Choroid plexus epithelial cell (primary cell): ENCODE results near the gene TWNK.

ENCODE experiments used
- DNase-seq: peaks from one replicate; pipeline ENCODE4 v3.0.0-alpha.2; 2010; ENCODE audit warnings: low read depth
- H3K4me3 ChIP-seq: 2 replicates; pipeline ENCODE4 v1.5.1; 2011; ENCODE audit warnings: low read depth, mild to moderate bottlenecking, control low read depth, low read length, moderate library complexity
- TF ChIP-seq, protein P1 (sequence below): conservative IDR thresholded peaks from 2 replicates; pipeline ENCODE4 v1.5.1; 2011; ENCODE audit warnings: low read depth, mild to moderate bottlenecking, control low read depth, inconsistent platforms, low read length, moderate library complexity

TWNK gene

DNA sequence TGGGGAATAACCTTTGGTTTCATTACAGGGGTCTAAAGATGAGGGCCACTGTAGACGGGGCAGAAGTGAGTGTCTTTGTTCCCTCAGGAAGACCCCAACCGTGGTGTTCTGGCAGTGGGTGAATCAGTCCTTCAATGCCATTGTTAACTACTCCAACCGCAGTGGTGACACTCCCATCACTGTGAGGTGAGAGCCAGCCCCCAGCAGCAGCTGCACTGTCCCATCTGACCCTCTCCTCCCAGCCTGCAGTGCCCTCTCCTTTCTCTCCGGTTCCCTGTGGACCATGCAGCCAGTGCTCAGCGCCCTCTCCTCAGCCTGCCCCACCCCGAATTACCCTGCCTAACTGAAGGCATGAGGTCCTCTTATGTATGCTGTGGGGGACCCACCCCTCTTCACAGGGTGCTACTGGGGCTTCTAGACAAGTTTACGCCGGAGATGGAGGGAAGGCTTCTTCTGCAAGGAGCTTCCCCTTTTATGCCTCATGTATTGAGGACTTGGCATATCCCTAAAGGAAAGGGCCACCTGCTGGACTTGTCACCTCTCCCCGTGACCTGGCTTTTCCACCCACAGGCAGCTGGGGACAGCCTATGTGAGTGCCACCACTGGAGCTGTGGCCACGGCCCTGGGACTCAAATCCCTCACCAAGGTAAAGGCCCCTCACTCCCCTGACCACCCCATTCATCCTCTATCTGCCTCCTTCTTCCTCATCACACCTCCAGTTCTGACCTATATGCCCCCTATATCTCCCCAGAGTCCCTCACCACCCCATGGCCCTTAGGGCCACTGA lies 48.8 kb downstream of the TWNK start:
- TF ChIP-seq, protein P1, sequence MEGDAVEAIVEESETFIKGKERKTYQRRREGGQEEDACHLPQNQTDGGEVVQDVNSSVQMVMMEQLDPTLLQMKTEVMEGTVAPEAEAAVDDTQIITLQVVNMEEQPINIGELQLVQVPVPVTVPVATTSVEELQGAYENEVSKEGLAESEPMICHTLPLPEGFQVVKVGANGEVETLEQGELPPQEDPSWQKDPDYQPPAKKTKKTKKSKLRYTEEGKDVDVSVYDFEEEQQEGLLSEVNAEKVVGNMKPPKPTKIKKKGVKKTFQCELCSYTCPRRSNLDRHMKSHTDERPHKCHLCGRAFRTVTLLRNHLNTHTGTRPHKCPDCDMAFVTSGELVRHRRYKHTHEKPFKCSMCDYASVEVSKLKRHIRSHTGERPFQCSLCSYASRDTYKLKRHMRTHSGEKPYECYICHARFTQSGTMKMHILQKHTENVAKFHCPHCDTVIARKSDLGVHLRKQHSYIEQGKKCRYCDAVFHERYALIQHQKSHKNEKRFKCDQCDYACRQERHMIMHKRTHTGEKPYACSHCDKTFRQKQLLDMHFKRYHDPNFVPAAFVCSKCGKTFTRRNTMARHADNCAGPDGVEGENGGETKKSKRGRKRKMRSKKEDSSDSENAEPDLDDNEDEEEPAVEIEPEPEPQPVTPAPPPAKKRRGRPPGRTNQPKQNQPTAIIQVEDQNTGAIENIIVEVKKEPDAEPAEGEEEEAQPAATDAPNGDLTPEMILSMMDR: no peak
- H3K4me3 ChIP-seq: no peak overlapping the region
- DNase-seq: no peak

DNA sequence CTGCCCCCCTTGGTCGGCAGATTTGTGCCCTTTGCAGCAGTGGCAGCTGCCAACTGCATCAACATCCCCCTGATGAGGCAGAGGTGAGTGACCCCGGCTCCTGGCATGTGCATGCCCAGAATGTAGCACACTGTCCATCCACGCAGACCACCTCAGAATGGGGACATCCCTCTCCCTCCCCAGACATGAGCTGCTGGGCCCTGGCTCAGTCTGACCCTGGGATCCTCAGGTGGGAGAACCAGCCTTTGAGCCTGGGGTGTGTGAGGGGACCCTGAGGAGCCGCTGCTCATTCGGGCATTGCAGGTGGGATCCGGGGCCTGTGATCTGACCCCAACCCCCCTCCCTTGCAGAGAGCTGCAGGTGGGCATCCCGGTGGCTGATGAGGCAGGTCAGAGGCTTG lies 49.4 kb downstream of the TWNK start:
- TF ChIP-seq, protein P1: no peak
- DNase-seq: no peak
- H3K4me3 ChIP-seq: no peak overlapping the region

DNA sequence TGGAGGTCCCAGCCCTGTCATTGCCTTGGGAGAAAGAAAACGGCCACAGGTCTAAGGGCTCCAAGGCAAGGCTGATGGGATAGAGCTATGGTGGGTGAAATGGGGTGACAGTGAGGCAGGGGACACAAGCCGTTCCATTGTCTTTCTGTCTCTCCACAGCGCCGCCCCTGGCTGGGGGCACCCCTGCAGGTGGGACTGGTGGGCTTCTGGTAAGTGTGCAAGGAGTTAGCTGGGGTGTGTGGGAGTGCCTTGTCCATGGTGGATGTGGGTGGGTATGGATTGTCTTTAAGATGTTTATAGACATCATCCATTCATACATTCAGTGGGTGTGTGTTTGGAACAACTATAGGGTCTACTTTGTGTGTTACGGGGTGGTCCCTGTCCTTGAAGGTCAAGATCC lies 51.1 kb downstream of the TWNK start:
- no peak overlapping the region for H3K4me3 ChIP-seq
- TF ChIP-seq, protein P1: peak; percentile 14
- DNase-seq: no peak

DNA sequence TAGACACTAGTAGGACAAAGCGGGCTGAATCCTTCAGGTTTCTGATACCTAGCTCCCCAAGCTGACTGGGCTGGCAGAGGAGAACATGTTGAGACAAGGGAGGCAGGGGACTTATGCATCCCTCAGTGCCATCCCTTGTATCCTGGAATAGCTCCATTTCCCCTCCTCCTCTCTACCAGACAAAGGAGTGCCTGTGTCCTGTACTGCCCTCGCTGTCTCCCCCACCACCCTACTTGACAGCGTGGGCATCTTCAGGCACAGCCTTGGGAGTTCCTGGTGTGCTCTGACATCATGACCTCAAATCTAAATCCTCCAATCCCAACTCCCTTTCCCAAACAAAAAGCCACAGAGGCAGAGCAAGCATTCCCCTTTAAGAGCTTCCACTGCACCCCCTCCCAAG lies 52.7 kb downstream of the TWNK start:
- TF ChIP-seq, protein P1: no peak
- DNase-seq: no peak
- no peak overlapping the region for H3K4me3 ChIP-seq

DNA sequence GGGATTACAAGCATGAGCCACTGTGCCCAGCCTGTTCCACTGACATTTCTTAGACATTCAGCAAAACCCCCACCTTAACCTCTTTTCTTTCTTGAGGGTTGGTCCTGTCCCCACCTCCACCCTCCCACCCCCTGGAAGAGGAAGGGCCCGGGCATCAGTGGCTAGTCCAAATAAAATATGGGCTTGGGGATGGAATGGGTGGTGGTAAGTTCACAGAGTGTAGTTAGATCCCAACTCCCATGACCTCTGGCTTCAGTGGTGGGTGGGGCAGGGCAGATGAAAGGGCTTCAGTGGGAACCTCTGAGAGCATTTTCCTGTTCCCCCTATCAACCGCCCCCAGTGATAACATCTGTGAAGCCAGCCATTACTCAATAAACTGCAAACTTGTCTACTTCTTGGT lies 53.5 kb downstream of the TWNK start:
- no peak for DNase-seq
- TF ChIP-seq, protein P1: no peak
- H3K4me3 ChIP-seq: no peak overlapping the region

DNA sequence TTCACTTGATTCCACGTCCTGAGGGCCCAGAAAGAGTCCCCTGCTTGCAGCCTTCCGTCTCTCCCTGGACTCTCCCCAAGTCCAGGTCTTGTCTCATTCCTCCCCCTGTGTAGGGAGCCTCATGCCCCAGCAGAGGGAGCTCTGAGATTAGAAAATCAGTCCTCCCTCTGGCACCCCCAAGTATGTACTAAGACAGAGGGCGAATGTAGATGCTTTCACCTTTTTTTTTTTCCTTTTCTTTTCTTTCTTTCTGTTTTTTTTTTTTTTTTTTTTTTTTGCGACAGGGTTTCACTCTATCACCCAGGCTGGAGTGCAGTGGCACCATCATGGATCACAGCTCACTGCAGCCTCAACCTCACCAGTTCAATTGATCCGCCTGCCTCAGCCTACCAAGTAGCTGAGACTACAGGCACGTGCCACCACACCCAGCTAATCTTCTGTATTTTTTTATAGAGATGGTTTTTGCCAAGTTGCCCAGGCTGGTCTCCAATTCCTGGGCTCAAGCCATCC lies 54.0 kb downstream of the TWNK start:
- DNase-seq: peak; percentile 95
- H3K4me3 ChIP-seq: no peak overlapping the region
- TF ChIP-seq, protein P1: peak; percentile 92

DNA sequence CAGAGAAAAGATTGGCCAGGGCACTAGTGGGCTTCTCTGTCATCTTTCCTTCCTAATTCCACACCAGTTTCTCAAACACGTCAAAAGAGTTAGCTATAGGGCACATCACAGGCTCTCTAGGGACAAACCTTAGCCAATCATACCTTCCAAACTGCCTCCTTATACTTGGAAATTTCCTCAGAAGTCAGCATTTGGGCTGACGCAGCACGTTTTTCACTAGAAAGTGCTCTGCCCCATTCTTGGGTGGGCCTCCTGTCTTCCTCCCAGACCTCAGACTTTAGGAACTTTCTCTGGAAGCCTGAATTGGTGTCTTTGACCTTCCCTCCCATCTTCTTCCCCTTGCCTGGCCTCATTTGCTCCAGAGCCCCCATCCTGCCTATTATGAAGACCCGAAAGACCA lies 54.8 kb downstream of the TWNK start:
- no peak for DNase-seq
- H3K4me3 ChIP-seq: peak overlapping the region; percentile 77
- TF ChIP-seq, protein P1: no peak
